Retinal pigment epithelial cell (primary cell): ENCODE measurements around the gene KNDC1.

Experiments used
- DNase-seq: peaks from one replicate; pipeline ENCODE4 v3.0.0-alpha.2; 2010; ENCODE audit warnings: low read depth
- H3K4me3 ChIP-seq: 2 replicates; pipeline ENCODE4 v1.5.1; 2011; ENCODE audit warnings: mild to moderate bottlenecking, low read length, control low read depth, moderate library complexity
- CTCF ChIP-seq: conservative IDR thresholded peaks from 2 replicates; pipeline ENCODE4 v1.5.1; 2011; ENCODE audit warnings: low read depth, low read length, control low read depth, inconsistent platforms

KNDC1 gene

GRCh38 chr10:133198621-133199487 is 38.8 kb downstream of the KNDC1 start:
- DNase-seq: no peak
- no peak overlapping the region for H3K4me3 ChIP-seq
- TF ChIP-seq CTCF: no peak

- no peak for DNase-seq
- TF ChIP-seq CTCF: no peak
- H3K4me3 ChIP-seq: no peak overlapping the region
Observed at GRCh38 chr10:133199488-133199885, 39.5 kb downstream of the KNDC1 start.

- no peak for DNase-seq
- no peak overlapping the region for H3K4me3 ChIP-seq
- no peak for TF ChIP-seq CTCF
Observed at GRCh38 chr10:133199992-133200611, 40.1 kb downstream of the KNDC1 start.

- H3K4me3 ChIP-seq: no peak overlapping the region
- TF ChIP-seq CTCF: no peak
Observed at GRCh38 chr10:133200621-133201031, 40.6 kb downstream of the KNDC1 start.

GRCh38 chr10:133201151-133201947 is 41.3 kb downstream of the KNDC1 start:
- DNase-seq: no peak
- TF ChIP-seq CTCF: no peak
- H3K4me3 ChIP-seq: no peak overlapping the region

More at GRCh38 chr10:133200621-133201031, 40.6 kb downstream of the KNDC1 start:
- no peak for DNase-seq

GRCh38 chr10:133201948-133202725 is 42.1 kb downstream of the KNDC1 start:
- no peak overlapping the region for H3K4me3 ChIP-seq
- TF ChIP-seq CTCF: no peak
- no peak for DNase-seq
